Karpas-422 (cell line): ENCODE results near the gene ZRANB2. TPM values are rescaled to one million over a fixed set of nuclear protein-coding genes. Genes with fewer than 3 reads are reported as not detected.

Experiments used
- DNase-seq: peaks from one replicate; pipeline ENCODE4 v3.0.0-alpha.2; 2015
- H2AFZ ChIP-seq: fragments of 200-600 bp; sonication (generic); 2 replicates; pipeline ENCODE4 v1.6.1; 2014; ENCODE audit warnings: antibody characterized with exemption, low read length, mixed read lengths
- H3K27ac ChIP-seq: fragments of 200-600 bp; sonication (generic); 2 replicates; pipeline ENCODE4 v1.5.1; 2014; ENCODE audit warnings: mild to moderate bottlenecking, low read length, moderate library complexity
- H3K27me3 ChIP-seq: fragments of 200-600 bp; sonication (generic); 2 replicates; pipeline ENCODE4 v1.6.1; 2014; ENCODE audit warnings: low read length, mixed read lengths
- H3K36me3 ChIP-seq: fragments of 200-600 bp; sonication (generic); 2 replicates; pipeline ENCODE4 v1.6.1; 2014; ENCODE audit warnings: low read length, mixed read lengths; ENCODE audit not compliant: insufficient read depth
- H3K4me1 ChIP-seq: fragments of 200-600 bp; sonication (generic); 2 replicates; pipeline ENCODE4 v1.6.1; 2014; ENCODE audit warnings: mild to moderate bottlenecking, low read length, mixed read lengths
- H3K4me2 ChIP-seq: fragments of 200-600 bp; sonication (generic); 2 replicates; pipeline ENCODE4 v1.6.1; 2014; ENCODE audit warnings: low read length, low read depth, mild to moderate bottlenecking; ENCODE audit not compliant: poor library complexity, severe bottlenecking
- H3K4me3 ChIP-seq: fragments of 200-600 bp; sonication (generic); 2 replicates; pipeline ENCODE4 v1.5.1; 2014; ENCODE audit warnings: mild to moderate bottlenecking, antibody characterized with exemption, low read length, mixed read lengths
- H3K79me2 ChIP-seq: fragments of 200-600 bp; sonication (generic); 2 replicates; pipeline ENCODE4 v1.6.1; 2014; ENCODE audit warnings: mild to moderate bottlenecking, low read length, mixed read lengths
- H3K9ac ChIP-seq: fragments of 200-600 bp; sonication (generic); 2 replicates; pipeline ENCODE4 v1.6.0; 2014; ENCODE audit warnings: low read length
- H3K9me2 ChIP-seq: fragments of 200-600 bp; sonication (generic), shearing (Covaris generic); replicated peaks from 2 replicates; pipeline ENCODE4 v1.6.0; 2014; ENCODE audit warnings: mild to moderate bottlenecking, low read length, moderate library complexity; ENCODE audit not compliant: insufficient read depth
- H3K9me3 ChIP-seq: fragments of 300-700, 200-600 bp; sonication (generic); 2 replicates; pipeline ENCODE4 v1.6.1; 2014; ENCODE audit warnings: low read length, mixed read lengths
- H4K20me1 ChIP-seq: fragments of 200-600 bp; sonication (generic); 2 replicates; pipeline ENCODE4 v1.6.1; 2014; ENCODE audit warnings: mild to moderate bottlenecking, antibody characterized with exemption, low read length, low read depth; ENCODE audit not compliant: insufficient read depth
- total RNA-seq: library from RNA; depleted of rRNA; stranded (reverse); fragments of >200 nt; shearing (Covaris generic); gene quantifications from 2 replicates; pipeline ENCODE4 v1.2.3, GENCODE V29; 2014; ENCODE audit warnings: low replicate concordance; rRNA removed

The ZRANB2 gene
- total RNA-seq: 47.0 and 128 TPM in 2 replicates

DNA sequence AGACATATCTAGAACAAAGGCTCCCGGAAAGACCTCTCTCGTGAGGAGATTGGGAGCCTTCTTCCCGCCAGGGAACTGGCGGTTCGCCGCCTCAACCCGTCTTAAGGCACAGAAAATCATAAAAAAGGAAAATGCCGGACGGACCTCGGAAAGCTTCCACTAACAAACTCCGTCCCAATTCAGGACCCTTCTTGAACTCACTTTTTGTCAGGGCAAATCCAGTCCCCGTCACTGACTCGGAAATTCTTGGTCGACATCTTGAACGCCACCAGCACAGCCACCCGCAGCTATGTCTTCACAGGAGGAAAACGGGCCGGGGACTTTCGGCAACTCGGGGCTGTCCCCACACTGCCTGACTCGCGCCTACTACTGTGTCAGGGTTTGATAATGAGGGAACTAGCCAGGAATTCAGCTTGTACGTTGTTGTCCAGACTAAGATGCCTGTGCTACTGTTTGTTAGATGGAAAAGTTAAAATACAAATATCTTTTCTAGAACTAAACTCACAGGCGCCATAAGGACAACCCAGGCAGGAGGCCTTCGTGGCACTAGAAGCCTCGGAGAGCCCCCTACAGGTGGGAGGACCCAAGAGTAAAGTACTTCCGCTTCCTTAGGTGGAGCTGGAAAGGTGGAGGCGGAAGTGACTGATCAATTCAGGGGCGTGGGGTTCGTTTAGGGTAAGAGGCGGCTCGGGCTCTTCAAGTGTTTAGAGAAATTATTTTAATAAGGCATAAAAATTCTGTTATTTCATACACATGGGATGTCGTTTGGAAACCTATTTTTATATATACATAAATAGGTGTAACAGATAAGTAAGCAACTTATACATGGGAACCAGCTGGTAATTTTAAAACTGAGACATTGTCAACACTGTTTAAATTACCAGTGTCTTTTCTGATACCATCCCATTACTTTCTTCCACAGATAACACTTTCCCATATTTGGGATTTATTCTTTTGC lies at the start of gene ZRANB2:
TSS of gene ZRANB2 (minus strand) at position 297 of the 958 bp plus-strand sequence. CDS start at position 257, 40 bp downstream.
- DNase-seq: peak; percentile 98
- Histone ChIP-seq H3K9ac (peak within 1 kb of the TSS; percentile 95), H3K4me2 (peak within 1 kb of the TSS; percentile 94), H3K4me3 (peak within 1 kb of the TSS; percentile 95), H3K9me2 (0 out of 2 replicates have a peak, but pooled peaks cover 6% of the 10 kb centered on the region), H3K79me2 (peaks cover 47% of the 10 kb centered on the region), H3K4me1 (peaks cover 30% of the 10 kb centered on the region), H2AFZ (peak within 1 kb of the TSS; percentile 45), H3K36me3 (peaks cover 33% of the 10 kb centered on the region; the same call in 1 of the 2 replicates), H3K27ac (peak within 1 kb of the TSS; percentile 79), H4K20me1 (peaks cover 16% of the 10 kb centered on the region), H3K9me3 (no peaks in the 10 kb centered on the region), H3K27me3 (no peaks in the 10 kb centered on the region)

DNA sequence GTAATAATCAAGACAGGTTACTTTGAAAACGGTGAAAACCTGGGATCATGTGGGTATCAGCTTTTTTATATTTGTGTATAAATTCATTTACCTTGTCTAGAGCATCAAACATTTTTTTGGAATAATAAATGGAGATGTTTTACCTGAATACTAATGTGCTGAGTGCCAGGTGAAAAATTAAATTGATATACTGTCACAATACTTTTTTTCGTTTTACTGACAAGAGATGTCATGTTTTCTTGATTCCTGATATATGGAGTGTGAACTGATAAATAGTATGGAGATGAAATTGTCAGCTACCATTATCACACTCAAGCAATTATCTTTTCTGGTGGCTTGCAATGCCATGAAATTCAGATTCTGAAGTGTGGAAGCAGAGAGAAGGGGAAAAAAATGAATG lies 47.2 kb upstream of the ZRANB2 start:
- Histone ChIP-seq H3K4me1 (no peaks in the 10 kb centered on the region), H3K9me3 (peaks cover 10% of the 10 kb centered on the region), H3K36me3 (no peaks in the 10 kb centered on the region), H2AFZ (no peak overlapping the region), H3K9ac (no peak overlapping the region), H4K20me1 (no peaks in the 10 kb centered on the region), H3K9me2 (no peaks in the 10 kb centered on the region), H3K79me2 (no peaks in the 10 kb centered on the region), H3K27me3 (0 out of 2 replicates have a peak, but pooled peaks cover 2% of the 10 kb centered on the region), H3K27ac (no peak overlapping the region), H3K4me2 (no peak overlapping the region), H3K4me3 (no peak overlapping the region)
- no peak for DNase-seq

DNA sequence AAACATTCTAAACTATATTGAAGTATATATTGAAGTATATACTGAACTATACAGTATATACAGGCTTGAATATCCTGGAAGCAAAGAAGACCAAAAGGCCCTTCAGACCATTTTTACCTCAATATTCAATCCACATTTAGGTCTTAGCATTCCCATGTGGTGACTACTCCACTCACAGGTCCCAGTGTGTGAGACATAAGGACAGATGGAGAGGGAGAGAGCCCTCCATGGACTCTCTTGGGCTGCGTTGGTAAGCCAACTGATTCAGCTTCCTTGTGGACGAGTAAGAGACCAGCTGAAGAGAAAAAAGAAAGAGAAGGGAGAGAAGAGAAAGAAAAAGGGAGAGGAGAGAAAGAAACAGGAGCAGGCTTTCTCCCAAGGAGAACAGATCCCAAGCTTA lies 37.3 kb upstream of the ZRANB2 start:
- Histone ChIP-seq H2AFZ (no peak overlapping the region), H3K9ac (no peak overlapping the region), H3K4me1 (no peaks in the 10 kb centered on the region), H3K79me2 (no peaks in the 10 kb centered on the region), H3K9me2 (no peaks in the 10 kb centered on the region), H4K20me1 (no peaks in the 10 kb centered on the region), H3K9me3 (no peaks in the 10 kb centered on the region), H3K27ac (no peak overlapping the region), H3K36me3 (no peaks in the 10 kb centered on the region), H3K4me2 (no peak overlapping the region), H3K27me3 (no peaks in the 10 kb centered on the region), H3K4me3 (no peak overlapping the region)
- no peak for DNase-seq

GRCh38 chr1:71116729-71117128 lies 35.9 kb upstream of the ZRANB2 start:
- H3K9me3 ChIP-seq: no peaks in the 10 kb centered on the region
- no peak overlapping the region for H3K9ac ChIP-seq

DNA sequence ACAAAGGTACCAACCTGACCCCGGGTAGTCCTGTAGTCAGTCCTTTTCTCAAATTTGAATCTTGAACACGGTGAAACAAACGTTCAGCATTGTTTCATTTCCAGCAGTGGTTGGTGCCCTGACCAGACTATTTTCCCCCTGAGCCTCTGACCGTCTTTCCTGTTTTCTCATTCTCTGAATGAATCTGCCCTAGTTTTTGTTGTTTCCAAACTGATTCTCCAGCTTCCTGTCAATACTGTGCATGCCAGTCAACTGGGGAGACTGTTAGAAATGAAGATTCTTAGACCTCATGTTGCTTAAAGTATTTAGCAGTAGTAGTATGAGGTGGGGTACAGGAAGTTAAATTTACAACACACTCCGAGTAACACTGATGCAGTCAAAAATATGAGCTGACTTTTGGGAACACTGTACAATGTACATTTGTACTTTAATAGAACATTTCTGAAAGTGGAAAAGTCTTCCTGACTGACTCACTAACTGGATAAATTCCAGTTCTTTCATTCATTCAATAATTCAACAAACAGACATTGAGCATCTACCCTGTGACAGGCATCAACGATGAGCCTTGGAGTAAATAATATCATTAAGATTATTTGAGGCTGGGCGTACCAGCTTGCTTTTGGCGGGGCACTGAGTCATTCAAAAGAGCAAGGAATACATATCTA lies 26.0 kb upstream of the ZRANB2 start:
- no peak overlapping the region for H3K27ac ChIP-seq
- H3K9ac ChIP-seq: no peak overlapping the region
- no peaks in the 10 kb centered on the region for H3K9me3 ChIP-seq
- no peak overlapping the region for H3K4me3 ChIP-seq
- no peaks in the 10 kb centered on the region for H4K20me1 ChIP-seq
- H2AFZ ChIP-seq: no peak overlapping the region
- DNase-seq: no peak
- no peaks in the 10 kb centered on the region for H3K79me2 ChIP-seq
- no peaks in the 10 kb centered on the region for H3K9me2 ChIP-seq
- H3K4me1 ChIP-seq: no peaks in the 10 kb centered on the region
- H3K4me2 ChIP-seq: no peak overlapping the region
- H3K36me3 ChIP-seq: no peaks in the 10 kb centered on the region
- no peaks in the 10 kb centered on the region for H3K27me3 ChIP-seq

More at GRCh38 chr1:71116729-71117128, 35.9 kb upstream of the ZRANB2 start:
- Histone ChIP-seq H3K9me2 (no peaks in the 10 kb centered on the region), H3K4me3 (no peak overlapping the region), H3K79me2 (no peaks in the 10 kb centered on the region), H3K27me3 (no peaks in the 10 kb centered on the region), H3K36me3 (no peaks in the 10 kb centered on the region), H3K4me2 (no peak overlapping the region), H3K4me1 (no peaks in the 10 kb centered on the region), H4K20me1 (no peaks in the 10 kb centered on the region), H3K27ac (no peak overlapping the region), H2AFZ (no peak overlapping the region)
- no peak for DNase-seq

DNA sequence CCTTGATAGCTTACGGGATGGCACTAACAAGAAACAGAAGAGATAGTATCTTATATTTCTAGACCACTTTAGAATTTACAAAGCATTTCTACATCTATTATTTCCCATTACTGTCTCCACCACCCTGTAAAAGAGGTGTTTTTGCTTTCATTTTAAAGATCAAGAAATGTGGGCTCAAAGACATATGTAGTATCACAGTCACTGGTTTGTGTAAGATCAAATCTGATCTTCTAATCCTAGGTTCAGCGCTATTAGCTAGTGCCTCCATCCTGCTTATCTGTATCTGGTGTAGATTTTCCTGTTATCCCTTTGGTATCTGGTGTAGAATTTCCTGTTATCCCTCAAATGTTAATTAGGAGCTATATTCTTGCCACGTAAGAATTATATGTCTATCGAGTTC lies 23.6 kb upstream of the ZRANB2 start:
- no peaks in the 10 kb centered on the region for H3K27me3 ChIP-seq
- H3K4me1 ChIP-seq: no peaks in the 10 kb centered on the region
- H4K20me1 ChIP-seq: no peaks in the 10 kb centered on the region

GRCh38 chr1:71101839-71102376 lies 21.1 kb upstream of the ZRANB2 start:
- H3K27ac ChIP-seq: no peak overlapping the region
- H3K9ac ChIP-seq: no peak overlapping the region
- H2AFZ ChIP-seq: no peak overlapping the region
- no peaks in the 10 kb centered on the region for H3K79me2 ChIP-seq
- H4K20me1 ChIP-seq: no peaks in the 10 kb centered on the region
- H3K36me3 ChIP-seq: no peaks in the 10 kb centered on the region
- no peaks in the 10 kb centered on the region for H3K4me1 ChIP-seq
- no peak overlapping the region for H3K4me3 ChIP-seq
- H3K4me2 ChIP-seq: no peak overlapping the region
- H3K9me2 ChIP-seq: no peaks in the 10 kb centered on the region
- no peaks in the 10 kb centered on the region for H3K9me3 ChIP-seq
- DNase-seq: no peak
- no peaks in the 10 kb centered on the region for H3K27me3 ChIP-seq

More for the DNA sequence above, 23.6 kb upstream of the ZRANB2 start:
- H3K9me2 ChIP-seq: no peaks in the 10 kb centered on the region
- no peaks in the 10 kb centered on the region for H3K9me3 ChIP-seq
- H3K9ac ChIP-seq: no peak overlapping the region
- no peak overlapping the region for H3K4me3 ChIP-seq
- DNase-seq: no peak
- H2AFZ ChIP-seq: no peak overlapping the region
- H3K36me3 ChIP-seq: no peaks in the 10 kb centered on the region
- H3K27ac ChIP-seq: no peak overlapping the region
- H3K4me2 ChIP-seq: no peak overlapping the region
- no peaks in the 10 kb centered on the region for H3K79me2 ChIP-seq

DNA sequence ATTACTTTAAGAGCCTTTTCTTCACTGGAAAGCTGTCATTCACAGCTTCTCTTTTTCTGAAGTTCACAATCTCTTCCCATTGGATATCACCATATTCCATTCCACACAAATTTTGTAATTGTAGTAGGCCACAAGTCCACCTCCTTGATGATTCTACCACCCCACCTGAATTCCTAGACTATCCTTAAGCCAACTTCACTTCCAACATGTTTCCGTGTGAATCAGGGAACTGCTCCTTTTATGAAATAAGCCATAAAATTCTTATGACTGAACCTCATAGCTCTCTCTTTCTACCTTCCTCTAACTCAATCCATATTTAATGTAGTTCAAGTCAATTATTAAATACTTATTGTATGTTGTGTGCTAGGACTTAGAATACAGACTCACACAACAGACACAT lies 16.6 kb upstream of the ZRANB2 start:
- Histone ChIP-seq H3K4me2 (no peak overlapping the region), H3K4me1 (no peaks in the 10 kb centered on the region), H3K9me3 (no peaks in the 10 kb centered on the region), H2AFZ (no peak overlapping the region), H4K20me1 (no peaks in the 10 kb centered on the region), H3K9ac (no peak overlapping the region), H3K9me2 (no peaks in the 10 kb centered on the region), H3K36me3 (no peaks in the 10 kb centered on the region), H3K4me3 (no peak overlapping the region), H3K27ac (no peak overlapping the region), H3K27me3 (no peaks in the 10 kb centered on the region), H3K79me2 (no peaks in the 10 kb centered on the region)
- DNase-seq: no peak
